NCI-H146 treated with DMSO at 0.1 percent for 48 hours (cell line): ENCODE results near the gene TXNL4A.

Experiments
- DNase-seq: peaks from one replicate; lab custom pipeline; 2025; ENCODE audit not compliant: unreplicated experiment; lab: John Stamatoyannopoulos, UW

The TXNL4A gene

DNA sequence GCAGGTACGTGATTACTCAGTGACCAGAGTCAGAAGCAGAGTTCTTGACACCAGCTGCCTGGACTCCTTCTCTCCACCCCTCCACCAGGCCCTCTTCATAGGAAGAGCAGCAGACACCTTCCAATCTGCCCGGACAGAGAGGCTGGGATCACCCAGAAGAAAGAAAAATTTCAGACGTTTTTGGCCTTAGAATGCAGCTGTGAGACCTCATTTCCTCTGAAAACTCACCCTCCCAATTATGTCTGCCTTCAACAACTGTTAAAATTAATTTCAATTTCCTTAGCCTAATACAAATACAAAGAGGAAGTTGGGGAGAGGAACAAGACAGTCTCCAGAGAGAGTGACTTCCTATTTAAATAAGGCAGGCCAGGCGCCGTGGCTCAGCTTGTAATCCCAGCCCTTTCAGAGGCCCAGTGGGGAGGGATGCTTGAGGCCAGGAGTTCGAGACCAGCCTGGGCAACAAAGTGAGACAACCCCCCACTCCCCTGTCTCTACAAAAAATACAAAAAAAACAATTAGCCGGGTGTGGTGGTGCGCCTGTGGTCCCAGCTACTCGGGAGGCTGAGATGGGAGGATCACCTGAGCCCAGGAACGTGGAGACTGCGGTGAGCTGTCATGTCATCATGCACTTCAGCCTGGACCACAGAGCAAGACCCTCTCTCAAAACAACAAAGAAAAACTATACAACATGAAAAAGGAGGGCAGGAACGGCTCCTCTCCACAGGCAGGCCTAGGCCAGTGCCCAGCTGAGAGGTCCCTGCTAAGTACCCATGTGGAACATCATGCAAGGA is 38.5 kb downstream of the TXNL4A start:
- no peak for DNase-seq

DNA sequence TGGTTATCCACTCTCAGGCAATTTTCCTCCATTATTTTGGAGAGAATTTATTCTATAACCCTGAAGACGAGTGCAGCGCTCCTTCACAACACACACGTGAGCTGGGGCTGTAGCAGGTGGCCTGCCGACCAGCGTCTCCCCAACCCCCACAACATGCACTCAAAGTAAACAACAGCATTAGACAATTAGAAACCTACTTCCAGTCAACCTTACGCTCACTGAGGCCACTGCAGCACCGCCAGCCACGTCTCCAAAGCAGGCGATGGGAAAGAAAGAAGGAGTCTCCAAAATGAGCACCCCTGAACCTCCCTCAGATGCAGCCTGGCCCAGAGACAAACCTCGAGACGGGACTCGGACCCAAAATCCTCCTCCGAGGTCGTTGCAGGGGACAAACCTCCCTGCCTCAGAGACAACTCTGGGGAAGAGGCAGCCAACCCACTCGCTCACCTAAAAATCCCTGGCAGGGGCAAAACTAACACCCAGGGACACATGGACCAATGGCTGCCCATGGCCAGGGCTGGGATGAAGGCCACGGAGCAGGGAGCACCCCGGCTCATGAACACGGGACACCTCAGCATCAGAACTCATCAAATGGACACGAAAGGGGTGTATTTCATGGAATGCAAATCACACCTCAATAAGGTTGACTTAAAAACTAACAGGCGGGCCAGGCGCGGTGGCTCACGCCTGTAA is 39.5 kb downstream of the TXNL4A start:
- DNase-seq = no peak

DNA sequence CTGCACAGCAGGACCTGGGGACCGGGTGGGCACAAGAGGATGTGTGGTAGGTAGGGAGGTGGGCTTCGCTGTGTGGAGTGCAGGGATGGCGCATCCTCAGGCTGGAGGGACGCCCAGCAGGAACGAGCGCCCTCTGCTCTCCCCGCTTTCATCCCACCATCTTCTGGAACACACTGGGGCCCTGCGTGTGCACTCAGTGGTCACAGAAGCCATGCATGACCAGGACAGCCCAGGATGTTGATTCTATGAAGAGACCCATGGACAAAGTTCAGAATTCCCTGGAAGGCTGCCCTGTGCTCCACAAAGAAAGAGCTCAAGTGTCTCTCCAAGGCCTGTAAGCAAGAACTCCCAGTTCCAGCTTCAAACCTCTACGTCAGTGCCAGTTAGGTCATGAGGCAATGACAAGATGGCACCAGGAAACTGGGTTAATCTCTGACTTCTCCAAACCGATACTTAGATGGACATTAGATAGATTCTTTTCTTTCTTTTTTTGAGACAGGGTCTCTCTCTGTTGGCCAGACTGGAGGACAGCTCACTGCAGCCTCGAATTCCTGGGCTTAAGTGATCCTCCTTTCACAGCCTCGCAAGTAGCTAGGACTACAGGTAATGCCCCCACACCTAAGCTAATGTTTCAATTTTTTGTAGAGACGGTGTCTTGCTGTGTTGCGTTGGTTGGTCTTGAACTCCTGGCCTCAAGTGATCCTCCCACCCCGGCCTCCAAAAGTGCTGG is 40.3 kb downstream of the TXNL4A start:
- DNase-seq = no peak

DNA sequence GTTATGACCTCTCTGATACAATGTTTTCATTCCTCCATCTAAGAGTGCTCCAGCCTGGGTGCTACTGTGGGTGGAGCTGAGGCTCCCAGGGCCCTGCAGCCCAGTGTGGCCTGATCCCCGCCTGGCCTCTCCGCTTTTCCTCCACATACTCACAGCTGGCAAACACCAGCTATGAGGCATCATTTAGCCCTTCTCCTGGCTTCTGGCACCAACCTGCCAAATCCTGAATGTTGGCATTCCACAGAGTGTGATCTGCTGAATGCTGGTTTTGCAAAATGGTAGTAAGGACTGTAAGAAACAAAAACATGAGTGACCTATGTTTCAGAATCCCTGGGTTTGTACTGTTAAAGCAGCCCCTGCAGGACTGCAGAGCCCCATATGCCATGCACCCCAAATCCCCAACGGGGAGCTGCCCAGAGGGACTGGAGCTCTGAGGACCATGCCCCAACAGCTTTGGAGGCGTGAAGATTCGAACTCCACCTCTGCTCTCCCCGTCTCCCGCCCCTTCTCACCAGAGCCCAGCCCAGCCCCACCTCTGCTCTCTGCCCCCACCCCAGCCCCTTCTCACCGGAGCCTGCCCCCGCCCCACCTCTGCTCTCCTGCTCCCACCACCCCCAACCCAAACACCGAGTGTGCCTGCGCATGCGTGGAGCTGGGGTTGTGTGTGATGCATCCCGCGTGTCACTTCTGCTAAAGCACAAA is 41.2 kb downstream of the TXNL4A start:
- DNase-seq = no peak

DNA sequence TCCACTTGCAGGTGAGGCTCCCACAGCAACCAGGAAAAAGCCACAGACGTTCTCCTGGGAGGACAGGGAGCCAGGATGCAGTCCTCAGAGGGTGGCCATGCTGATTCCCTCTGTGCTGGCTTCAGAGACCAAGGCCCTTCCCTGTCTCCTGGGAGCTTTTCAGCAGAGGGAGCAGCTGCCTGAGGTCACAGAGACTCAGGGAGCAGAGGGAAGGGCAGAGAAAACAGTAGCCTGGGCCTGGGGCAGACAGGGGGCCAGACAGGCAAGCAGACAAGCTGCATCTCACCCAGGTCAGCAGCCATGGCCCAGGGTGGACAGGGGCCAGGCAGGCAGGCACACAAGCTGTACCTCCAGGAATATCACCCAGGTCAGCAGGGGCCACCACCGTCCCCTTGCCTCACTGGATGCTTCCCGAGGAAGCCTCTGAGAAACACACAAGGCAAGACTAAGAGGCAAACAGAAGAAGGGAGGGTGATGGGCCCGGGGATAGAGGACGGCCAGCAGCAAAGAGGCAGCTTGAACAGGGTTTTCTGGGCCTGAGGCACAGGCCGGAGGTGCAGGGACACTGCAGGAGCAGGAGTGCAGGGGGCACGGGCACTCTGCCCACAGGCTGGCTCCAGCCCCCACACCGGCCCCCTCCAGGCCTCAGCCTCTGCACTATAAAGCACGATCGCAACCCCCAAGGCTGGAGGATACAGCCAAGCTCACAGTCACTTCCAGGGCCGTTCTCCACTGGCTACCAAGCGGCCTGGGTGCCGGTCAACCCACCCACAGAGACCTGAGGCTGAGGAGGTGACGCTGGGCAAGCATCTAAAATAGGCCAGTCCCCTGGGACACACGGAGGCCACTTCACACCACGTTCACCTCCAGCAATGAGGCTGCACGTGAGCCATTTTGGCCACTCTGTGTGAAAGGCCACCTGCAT is 43.0 kb downstream of the TXNL4A start:
- DNase-seq = no peak

GRCh38 chr18:79944746-79945117 is 43.6 kb downstream of the TXNL4A start:
- DNase-seq = no peak

DNA sequence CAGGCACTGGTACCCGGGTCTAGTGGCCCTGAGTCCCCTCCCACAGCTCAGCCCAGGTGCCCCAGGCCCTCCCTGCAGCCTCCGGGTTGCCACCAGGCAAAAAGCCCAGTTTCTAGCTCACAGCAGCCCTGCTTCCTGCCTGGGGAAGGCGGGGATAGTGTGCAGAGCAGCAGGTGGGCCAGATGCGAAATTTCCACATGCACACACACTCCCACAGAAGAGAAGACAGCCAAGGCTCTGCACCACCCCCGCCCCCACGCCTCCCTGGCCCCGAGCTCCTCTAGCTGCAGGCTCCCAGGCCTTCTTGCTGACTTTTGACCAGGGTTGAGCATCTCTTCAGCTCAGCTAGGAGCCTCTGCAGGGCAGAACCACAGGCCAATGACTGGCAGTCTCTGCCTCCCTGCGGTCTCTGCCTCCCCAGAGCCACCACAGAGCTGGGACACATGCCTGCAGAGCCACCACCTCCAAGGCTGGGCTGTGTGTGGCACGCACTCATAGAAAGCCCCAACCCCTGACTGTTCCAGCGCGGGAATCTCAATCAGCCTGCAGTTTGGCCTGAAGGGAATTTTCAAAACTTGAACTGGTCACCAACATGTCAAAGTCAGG is 44.1 kb downstream of the TXNL4A start:
- DNase-seq = no peak

DNA sequence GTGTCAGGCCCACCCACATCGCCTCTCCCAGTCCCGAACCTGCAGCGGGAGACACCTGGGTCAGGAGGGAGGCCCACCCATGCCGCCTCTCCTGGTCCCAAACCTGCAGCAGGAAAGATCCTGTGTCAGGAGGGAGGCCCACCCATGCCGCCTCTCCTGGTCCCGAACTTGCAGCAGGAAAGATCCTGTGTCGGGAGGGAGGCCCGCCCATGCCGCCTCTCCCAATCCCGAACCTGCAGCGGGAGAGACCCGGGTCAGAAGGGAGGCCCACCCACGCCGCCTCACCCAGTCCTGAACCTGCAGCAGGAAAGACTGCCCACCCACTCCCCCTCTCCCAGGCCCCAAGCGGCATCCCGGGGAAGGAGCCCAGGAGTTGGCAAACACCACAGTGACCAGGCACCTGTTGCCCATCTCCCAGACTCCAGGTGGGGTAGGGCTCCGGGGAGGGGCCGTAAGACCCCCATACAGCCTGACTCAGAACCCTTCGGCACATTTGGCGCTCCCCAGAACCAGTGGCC is 44.7 kb downstream of the TXNL4A start:
- no peak for DNase-seq

DNA sequence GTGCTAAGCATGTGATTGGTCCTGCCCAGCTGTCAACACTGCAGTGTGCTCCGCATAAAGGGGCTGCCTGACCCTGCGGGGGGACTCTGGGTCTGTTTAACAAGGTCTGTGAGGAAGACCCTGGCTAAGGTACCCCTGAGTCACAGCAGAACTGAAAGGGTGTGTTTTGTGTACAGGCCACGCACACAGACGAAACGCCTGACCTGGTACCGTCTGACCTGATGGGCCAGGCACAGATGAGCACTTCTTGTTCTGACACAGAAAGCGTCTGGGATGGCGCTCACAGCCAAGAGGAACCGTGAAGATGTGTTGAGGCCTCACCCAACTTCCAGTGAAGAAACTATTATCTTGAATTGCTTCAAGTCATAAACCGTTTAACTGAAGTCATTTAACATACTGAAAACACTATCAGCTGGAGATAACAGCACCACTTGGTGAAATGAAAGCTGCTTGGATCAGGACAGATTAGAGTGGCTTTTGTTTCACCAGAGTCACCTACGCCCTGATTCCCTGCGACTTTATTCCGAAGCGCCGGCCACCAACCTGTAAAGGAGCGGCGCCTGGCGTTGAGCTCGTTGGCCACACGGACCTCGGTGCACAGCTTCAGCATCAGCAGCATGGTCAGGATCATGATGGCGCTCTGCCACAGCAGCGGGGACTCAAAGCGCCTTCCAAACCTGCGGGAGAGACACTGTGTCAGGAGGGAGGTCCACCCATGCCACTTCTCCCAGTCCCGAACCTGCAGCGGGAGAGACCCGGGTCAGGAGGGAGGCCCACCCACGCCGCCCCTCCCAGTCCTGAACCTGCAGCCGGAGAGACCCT is 45.4 kb downstream of the TXNL4A start:
- no peak for DNase-seq

DNA sequence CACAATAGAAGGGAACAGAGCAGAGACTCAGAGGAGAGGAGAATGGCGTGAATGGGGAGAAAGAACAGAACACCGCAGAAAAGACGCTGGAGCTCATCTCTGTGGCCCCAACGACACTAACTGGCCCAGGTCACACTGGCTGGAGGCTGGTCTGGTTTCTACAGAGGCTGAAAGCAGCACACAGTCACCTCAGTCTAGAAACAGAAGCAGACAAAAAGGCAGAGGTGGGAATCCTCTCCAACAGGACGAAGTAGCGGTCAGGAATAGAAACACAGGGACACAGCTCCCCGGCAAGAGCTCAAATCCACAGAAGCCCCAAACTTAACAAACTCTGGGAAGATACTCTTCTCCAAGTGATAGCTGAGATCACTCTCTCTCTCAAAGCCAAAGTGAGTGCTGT is 46.2 kb downstream of the TXNL4A start:
- DNase-seq = no peak

DNA sequence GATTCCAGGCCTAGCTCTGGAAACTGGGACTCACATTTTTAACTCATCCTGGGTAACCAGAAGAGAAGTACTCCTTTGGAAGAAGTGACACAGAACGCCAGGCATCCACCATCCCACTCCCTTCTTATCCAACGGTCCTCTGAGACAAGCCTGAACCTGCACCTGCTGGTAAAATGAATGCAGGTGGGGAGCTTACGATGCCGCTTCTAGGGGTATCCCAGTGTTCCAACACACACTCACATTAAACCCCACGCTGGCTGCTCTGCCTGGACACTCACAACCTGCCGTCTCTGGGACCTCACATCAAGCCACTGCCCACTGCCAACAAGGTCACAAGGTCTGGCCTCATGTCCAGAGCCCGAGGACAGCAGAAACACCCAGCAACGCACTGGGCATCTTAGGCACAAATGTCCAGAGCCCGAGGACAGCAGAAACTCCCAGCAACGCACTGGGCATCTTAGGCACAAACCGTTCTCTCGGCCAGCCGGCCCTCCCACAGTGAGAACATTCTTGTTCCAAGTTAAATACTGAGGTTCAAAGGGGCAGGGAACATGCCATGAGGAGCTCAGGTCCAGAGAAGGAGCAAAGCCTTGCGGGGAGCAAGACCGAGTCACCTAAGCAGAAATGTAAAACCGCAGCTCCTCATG is 46.8 kb downstream of the TXNL4A start:
- DNase-seq = no peak

- no peak for DNase-seq
Observed at GRCh38 chr18:79940814-79941472, 47.4 kb downstream of the TXNL4A start.

- no peak for DNase-seq
Observed at GRCh38 chr18:79940126-79940813, 48.1 kb downstream of the TXNL4A start.

DNA sequence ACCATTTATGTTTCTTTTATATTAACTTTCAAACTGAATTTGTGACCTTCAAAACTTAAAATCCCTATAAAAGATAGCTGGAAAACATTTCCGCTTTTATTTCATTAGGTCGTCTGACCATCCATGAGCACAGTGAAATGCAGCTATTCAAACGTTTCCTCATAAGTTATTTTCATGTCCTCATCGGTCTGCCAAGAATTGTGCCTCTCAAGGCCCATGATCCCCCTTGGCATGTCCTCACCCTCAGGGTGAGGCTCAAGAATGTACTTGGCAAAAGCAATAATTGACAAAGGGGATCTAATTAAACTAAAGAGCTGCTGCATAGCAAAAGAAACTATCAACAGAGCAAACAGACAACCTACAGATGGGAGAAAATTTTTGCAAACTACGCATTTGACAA is 49.3 kb downstream of the TXNL4A start:
- DNase-seq = no peak

GRCh38 chr18:79938196-79938595 is 50.2 kb downstream of the TXNL4A start:
- DNase-seq = no peak

DNA sequence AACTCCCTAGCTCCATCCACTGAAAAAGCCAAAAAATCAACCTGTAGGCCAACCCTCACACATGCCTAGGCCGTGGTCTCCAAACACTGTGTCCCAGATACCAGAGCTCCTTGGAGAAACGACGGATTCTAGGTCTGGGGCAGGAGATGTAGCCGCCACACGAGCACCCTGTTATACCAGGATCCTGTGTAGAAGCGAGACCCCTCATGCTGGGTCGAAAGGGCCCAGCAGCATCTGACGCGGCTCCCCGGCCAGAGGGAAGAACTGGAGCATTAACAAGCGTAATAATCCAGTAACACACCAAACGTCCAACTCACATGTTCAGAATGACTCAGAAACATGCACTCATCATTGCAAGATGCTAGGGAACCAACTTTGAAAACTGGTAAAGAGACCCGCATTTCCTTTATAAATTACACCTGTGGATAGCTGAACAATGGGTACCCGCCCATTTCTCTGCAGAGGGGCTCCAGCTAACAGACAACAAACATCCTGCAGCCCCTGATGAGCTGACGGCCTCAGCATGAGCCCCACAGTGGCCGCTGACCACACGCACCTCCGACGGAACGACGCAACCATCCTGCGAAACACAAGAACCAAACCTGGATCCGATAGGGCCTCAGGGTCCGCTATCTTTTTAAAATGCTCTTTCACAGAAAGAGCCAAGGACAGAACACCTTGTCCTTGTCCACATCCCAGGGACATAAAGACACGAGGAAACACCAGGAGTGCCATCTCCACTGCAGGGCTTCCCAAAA is 51.1 kb downstream of the TXNL4A start:
- DNase-seq = no peak

- no peak for DNase-seq
Observed at GRCh38 chr18:79936641-79937040, 51.7 kb downstream of the TXNL4A start.
